ENCODE measurements around the gene ZNF319. TPM values are rescaled to one million over a fixed set of nuclear protein-coding genes. Genes with fewer than 3 reads are reported as not detected.

Gene ZNF319
- total and polyA plus RNA-seq, 2 experiments from 2014 or later = 1.7 to 10.0 TPM

DNA sequence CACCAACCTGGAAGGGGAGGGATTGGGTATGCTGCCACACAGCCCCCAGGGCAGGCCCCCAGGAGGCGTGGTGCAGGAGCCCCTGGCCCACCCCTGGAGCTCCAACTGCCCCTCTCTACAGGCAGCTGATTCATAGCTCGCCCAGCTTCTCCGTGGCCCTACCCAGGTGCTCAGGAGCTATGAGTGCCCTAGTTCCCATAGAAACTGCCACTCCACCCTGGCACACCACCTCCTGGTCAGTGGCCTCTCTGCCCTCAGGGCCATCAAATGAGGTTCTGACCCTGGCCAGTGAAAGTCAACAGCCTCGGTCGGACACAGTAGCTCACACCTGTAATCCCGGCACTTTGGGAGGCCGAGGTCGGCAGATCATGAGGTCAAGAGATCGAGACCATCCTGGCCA is 47.6 kb downstream of the ZNF319 start:
- H3F3A ChIP-seq (replicated peaks; ENCODE audit: low read depth) = no peaks in the 10 kb centered on the region
- H3K9me2 ChIP-seq (ENCODE audit: insufficient read depth) = no peaks in the 10 kb centered on the region
- H3K27me3 ChIP-seq (ENCODE audit: insufficient read depth) = no peaks in the 10 kb centered on the region
- H3K4me1 Mint-ChIP-seq = peaks cover 11% of the 10 kb centered on the region
- no peak overlapping the region for H2AFZ ChIP-seq
- no peaks in the 10 kb centered on the region for H3K36me3 Mint-ChIP-seq (ENCODE audit: low read depth)
- peaks cover 15% of the 10 kb centered on the region for H3K27me3 Mint-ChIP-seq (ENCODE audit: insufficient read depth, low read depth, poor library complexity)
- H3K36me3 ChIP-seq (ENCODE audit: insufficient read depth) = no peaks in the 10 kb centered on the region
- no peak overlapping the region for H3K4me2 ChIP-seq
- H3K9me3 Mint-ChIP-seq = no peaks in the 10 kb centered on the region
- ATAC-seq (no peak), DNase-seq (ENCODE audit: low spot score) (no peak)
- no peak overlapping the region for H3K4me3 ChIP-seq
- H3K79me2 ChIP-seq (replicated peaks; ENCODE audit: insufficient read depth) = no peaks in the 10 kb centered on the region
- TF ChIP-seq ZNF114 (CRISPR knock-in tag; IDR thresholded peaks at IDR 0.05) (no peak), JUNB (IDR thresholded peaks at IDR 0.05; ENCODE audit: unreplicated experiment) (no peak), ZNF331 (CRISPR knock-in tag; IDR thresholded peaks at IDR 0.05; ENCODE audit: low read depth) (no peak), EZH2phosphoT487 (IDR thresholded peaks at IDR 0.05; ENCODE audit: unreplicated experiment) (no peak), CTCF (conservative IDR thresholded peaks at IDR 0.05; ENCODE audit: low read depth in 2 of 2) (no peak), REST (IDR thresholded peaks at IDR 0.05; ENCODE audit: unreplicated experiment) (no peak), NANOG (IDR thresholded peaks at IDR 0.05; ENCODE audit: borderline replicate concordance) (no peak), CREB1 (CRISPR knock-in tag; IDR thresholded peaks at IDR 0.05; ENCODE audit: low read depth) (no peak), STAT1 (IDR thresholded peaks at IDR 0.05; ENCODE audit: unreplicated experiment) (no peak), EZH2 (IDR thresholded peaks at IDR 0.05; ENCODE audit: low read depth, unreplicated experiment) (no peak), POLR2AphosphoS5 (IDR thresholded peaks at IDR 0.05; ENCODE audit: low read depth) (no peak)
- TF ChIP-seq, protein P1, sequence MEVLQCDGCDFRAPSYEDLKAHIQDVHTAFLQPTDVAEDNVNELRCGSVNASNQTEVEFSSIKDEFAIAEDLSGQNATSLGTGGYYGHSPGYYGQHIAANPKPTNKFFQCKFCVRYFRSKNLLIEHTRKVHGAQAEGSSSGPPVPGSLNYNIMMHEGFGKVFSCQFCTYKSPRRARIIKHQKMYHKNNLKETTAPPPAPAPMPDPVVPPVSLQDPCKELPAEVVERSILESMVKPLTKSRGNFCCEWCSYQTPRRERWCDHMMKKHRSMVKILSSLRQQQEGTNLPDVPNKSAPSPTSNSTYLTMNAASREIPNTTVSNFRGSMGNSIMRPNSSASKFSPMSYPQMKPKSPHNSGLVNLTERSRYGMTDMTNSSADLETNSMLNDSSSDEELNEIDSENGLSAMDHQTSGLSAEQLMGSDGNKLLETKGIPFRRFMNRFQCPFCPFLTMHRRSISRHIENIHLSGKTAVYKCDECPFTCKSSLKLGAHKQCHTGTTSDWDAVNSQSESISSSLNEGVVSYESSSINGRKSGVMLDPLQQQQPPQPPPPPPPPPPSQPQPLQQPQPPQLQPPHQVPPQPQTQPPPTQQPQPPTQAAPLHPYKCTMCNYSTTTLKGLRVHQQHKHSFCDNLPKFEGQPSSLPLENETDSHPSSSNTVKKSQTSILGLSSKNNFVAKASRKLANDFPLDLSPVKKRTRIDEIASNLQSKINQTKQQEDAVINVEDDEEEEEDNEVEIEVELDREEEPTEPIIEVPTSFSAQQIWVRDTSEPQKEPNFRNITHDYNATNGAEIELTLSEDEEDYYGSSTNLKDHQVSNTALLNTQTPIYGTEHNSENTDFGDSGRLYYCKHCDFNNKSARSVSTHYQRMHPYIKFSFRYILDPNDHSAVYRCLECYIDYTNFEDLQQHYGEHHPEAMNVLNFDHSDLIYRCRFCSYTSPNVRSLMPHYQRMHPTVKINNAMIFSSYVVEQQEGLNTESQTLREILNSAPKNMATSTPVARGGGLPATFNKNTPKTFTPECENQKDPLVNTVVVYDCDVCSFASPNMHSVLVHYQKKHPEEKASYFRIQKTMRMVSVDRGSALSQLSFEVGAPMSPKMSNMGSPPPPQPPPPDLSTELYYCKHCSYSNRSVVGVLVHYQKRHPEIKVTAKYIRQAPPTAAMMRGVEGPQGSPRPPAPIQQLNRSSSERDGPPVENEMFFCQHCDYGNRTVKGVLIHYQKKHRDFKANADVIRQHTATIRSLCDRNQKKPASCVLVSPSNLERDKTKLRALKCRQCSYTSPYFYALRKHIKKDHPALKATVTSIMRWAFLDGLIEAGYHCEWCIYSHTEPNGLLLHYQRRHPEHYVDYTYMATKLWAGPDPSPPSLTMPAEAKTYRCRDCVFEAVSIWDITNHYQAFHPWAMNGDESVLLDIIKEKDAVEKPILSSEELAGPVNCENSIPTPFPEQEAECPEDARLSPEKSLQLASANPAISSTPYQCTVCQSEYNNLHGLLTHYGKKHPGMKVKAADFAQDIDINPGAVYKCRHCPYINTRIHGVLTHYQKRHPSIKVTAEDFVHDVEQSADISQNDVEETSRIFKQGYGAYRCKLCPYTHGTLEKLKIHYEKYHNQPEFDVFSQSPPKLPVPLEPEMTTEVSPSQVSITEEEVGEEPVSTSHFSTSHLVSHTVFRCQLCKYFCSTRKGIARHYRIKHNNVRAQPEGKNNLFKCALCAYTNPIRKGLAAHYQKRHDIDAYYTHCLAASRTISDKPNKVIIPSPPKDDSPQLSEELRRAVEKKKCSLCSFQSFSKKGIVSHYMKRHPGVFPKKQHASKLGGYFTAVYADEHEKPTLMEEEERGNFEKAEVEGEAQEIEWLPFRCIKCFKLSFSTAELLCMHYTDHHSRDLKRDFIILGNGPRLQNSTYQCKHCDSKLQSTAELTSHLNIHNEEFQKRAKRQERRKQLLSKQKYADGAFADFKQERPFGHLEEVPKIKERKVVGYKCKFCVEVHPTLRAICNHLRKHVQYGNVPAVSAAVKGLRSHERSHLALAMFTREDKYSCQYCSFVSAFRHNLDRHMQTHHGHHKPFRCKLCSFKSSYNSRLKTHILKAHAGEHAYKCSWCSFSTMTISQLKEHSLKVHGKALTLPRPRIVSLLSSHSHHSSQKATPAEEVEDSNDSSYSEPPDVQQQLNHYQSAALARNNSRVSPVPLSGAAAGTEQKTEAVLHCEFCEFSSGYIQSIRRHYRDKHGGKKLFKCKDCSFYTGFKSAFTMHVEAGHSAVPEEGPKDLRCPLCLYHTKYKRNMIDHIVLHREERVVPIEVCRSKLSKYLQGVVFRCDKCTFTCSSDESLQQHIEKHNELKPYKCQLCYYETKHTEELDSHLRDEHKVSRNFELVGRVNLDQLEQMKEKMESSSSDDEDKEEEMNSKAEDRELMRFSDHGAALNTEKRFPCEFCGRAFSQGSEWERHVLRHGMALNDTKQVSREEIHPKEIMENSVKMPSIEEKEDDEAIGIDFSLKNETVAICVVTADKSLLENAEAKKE (CRISPR knock-in tag; IDR thresholded peaks at IDR 0.05) = no peak
- TF ChIP-seq, protein P2, sequence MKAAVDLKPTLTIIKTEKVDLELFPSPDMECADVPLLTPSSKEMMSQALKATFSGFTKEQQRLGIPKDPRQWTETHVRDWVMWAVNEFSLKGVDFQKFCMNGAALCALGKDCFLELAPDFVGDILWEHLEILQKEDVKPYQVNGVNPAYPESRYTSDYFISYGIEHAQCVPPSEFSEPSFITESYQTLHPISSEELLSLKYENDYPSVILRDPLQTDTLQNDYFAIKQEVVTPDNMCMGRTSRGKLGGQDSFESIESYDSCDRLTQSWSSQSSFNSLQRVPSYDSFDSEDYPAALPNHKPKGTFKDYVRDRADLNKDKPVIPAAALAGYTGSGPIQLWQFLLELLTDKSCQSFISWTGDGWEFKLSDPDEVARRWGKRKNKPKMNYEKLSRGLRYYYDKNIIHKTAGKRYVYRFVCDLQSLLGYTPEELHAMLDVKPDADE (IDR thresholded peaks at IDR 0.05) = no peak
- H4K20me1 ChIP-seq (replicated peaks; ENCODE audit: insufficient read depth) = no peaks in the 10 kb centered on the region
- H3K4me1 ChIP-seq (ENCODE audit: insufficient read depth) = no peaks in the 10 kb centered on the region
- no peak overlapping the region; the same call in 1 of the 2 replicates for H3K27ac Mint-ChIP-seq
- H3K27ac ChIP-seq (ENCODE audit: low read depth) = no peak overlapping the region
- no peak overlapping the region for H3K4me3 Mint-ChIP-seq
